Fibroblast of lung (primary cell): ENCODE measurements around the gene KCNG2. TPM values are rescaled to one million over a fixed set of nuclear protein-coding genes. Genes with fewer than 3 reads are reported as not detected.
A peak's percentile ranks its signal among the peaks of the same experiment; 100 is the strongest.

ENCODE experiments used
- DNase-seq, 2 donors: peaks; one replicate each; pipeline versions ENCODE4 v3.0.0 to v3.0.0-alpha.2; 2010; ENCODE audit warnings: low read depth in 2 of 2
- H2AFZ ChIP-seq: 2 replicates; pipeline ENCODE4 v1.5.1; 2012; ENCODE audit warnings: low read length, control low read depth, inconsistent platforms
- H3K27ac ChIP-seq: 2 replicates; pipeline ENCODE4 v1.5.1; 2011; ENCODE audit warnings: low read length, control low read depth; ENCODE audit not compliant: insufficient read depth
- H3K27me3 ChIP-seq: 2 replicates; pipeline ENCODE4 v1.5.1; 2011; ENCODE audit warnings: mild to moderate bottlenecking, low read length; ENCODE audit not compliant: control insufficient read depth, insufficient read depth
- H3K36me3 ChIP-seq: 2 replicates; pipeline ENCODE4 v1.5.1; 2011; ENCODE audit warnings: low read length; ENCODE audit not compliant: control insufficient read depth, insufficient read depth
- H3K4me1 ChIP-seq: 2 replicates; pipeline ENCODE4 v1.5.1; 2011; ENCODE audit warnings: low read length; ENCODE audit not compliant: control insufficient read depth, insufficient read depth; ENCODE audit errors: extremely low read depth
- H3K4me2 ChIP-seq: 2 replicates; pipeline ENCODE4 v1.5.1; 2011; ENCODE audit warnings: low read length, control low read depth; ENCODE audit not compliant: insufficient read depth; ENCODE audit errors: extremely low read depth
- H3K4me3 ChIP-seq, 4 experiments: fragments of 200-600 bp in 1 of 4; sonication (generic) in 1 of 4; replicated peaks in 1 of 4; 2 replicates each; pipeline ENCODE4 v1.5.1; 2011 to 2016; ENCODE audit warnings: low read length in 4 of 4, low read depth in 3 of 4, mild to moderate bottlenecking in 3 of 4, control low read depth in 2 of 4, inconsistent platforms in 1 of 4, mixed read lengths in 1 of 4; ENCODE audit not compliant: insufficient read depth in 1 of 4; ENCODE audit errors: control extremely low read depth in 1 of 4
- H3K79me2 ChIP-seq: 2 replicates; pipeline ENCODE4 v1.5.1; 2012; ENCODE audit warnings: mild to moderate bottlenecking, low read length, inconsistent platforms; ENCODE audit not compliant: control insufficient read depth, insufficient read depth
- H3K9ac ChIP-seq: 2 replicates; pipeline ENCODE4 v1.5.1; 2011; ENCODE audit warnings: mild to moderate bottlenecking, low read length, control low read depth; ENCODE audit not compliant: insufficient read depth
- H3K9me3 ChIP-seq: 2 replicates; pipeline ENCODE4 v1.5.1; 2012; ENCODE audit warnings: low read depth, low read length; ENCODE audit not compliant: control insufficient read depth, insufficient read depth
- H4K20me1 ChIP-seq: 2 replicates; pipeline ENCODE4 v1.5.1; 2011; ENCODE audit warnings: low read length; ENCODE audit not compliant: control insufficient read depth, insufficient read depth; ENCODE audit errors: extremely low read depth
- EZH2 ChIP-seq: IDR thresholded peaks from 2 replicates; pipeline ENCODE4 v1.5.1; 2012; ENCODE audit warnings: low read length, control low read depth, mild to moderate bottlenecking; ENCODE audit errors: missing control alignments
- polyA plus RNA-seq, 2 donors: library from polyadenylated mRNA; depleted of rRNA in 1 of 2; stranded (reverse) in 1 of 2; unstranded in 1 of 2; fragments of >200 nt; gene quantifications; 2 replicates each; pipeline ENCODE4 v1.2.1, GENCODE V29; 2011 to 2012; ENCODE audit warnings: missing spikeins in 1 of 2
- total RNA-seq: library from RNA; depleted of rRNA; stranded (reverse); fragments of >200 nt; gene quantifications from 2 replicates; pipeline ENCODE4 v1.2.1, GENCODE V29; 2014
- TF ChIP-seq, protein P1 (sequence below), 2 donors: IDR thresholded peaks in 1 of 2; conservative IDR thresholded peaks in 1 of 2; 1 replicate in 1 of 2; 2 replicates in 1 of 2; pipeline ENCODE4 v1.5.1; 2011 to 2012; ENCODE audit warnings: low read length in 2 of 2, control low read depth in 1 of 2, inconsistent platforms in 1 of 2, low read depth in 1 of 2, mild to moderate bottlenecking in 1 of 2

The KCNG2 gene
- total and polyA plus RNA-seq, 2 donors (not counting 1 experiment from before 2014, with no cell fraction given), result 0.42 to 10.1 TPM

DNA sequence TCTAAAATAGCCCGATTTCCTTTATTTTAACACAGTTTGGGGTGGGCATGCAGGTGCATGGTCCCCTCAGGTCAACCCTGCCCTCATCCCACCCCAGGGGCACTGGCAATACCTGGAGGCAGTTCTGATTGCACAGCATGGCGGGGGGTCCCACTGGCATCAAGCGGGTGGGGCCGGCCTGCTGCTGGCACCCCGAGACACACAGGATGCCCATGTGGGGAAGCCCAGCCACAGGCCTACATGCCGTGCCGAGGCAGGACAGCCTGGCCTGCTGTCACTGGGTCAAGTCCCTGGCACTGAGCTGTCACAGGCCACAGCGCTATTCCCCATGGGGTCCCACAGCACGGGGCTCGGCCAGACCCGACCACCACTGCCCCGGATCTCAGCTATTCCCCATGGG is 11.9 kb upstream of the KCNG2 start:
- H3K27ac ChIP-seq, result no peak overlapping the region
- no peaks in the 10 kb centered on the region for H3K79me2 ChIP-seq
- no peak overlapping the region for H3K9ac ChIP-seq
- TF ChIP-seq, protein P1, sequence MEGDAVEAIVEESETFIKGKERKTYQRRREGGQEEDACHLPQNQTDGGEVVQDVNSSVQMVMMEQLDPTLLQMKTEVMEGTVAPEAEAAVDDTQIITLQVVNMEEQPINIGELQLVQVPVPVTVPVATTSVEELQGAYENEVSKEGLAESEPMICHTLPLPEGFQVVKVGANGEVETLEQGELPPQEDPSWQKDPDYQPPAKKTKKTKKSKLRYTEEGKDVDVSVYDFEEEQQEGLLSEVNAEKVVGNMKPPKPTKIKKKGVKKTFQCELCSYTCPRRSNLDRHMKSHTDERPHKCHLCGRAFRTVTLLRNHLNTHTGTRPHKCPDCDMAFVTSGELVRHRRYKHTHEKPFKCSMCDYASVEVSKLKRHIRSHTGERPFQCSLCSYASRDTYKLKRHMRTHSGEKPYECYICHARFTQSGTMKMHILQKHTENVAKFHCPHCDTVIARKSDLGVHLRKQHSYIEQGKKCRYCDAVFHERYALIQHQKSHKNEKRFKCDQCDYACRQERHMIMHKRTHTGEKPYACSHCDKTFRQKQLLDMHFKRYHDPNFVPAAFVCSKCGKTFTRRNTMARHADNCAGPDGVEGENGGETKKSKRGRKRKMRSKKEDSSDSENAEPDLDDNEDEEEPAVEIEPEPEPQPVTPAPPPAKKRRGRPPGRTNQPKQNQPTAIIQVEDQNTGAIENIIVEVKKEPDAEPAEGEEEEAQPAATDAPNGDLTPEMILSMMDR (conservative IDR thresholded peaks at IDR 0.05 in 1 of 2, IDR thresholded peaks at IDR 0.05 in 1 of 2; ENCODE audit: low read depth in 1 of 2, low read length in 2 of 2), result no peak
- TF ChIP-seq EZH2, result no peak
- H3K4me3 ChIP-seq, result no peak overlapping the region
- H2AFZ ChIP-seq, result no peak overlapping the region
- H4K20me1 ChIP-seq, result no peaks in the 10 kb centered on the region
- no peaks in the 10 kb centered on the region for H3K9me3 ChIP-seq
- no peaks in the 10 kb centered on the region for H3K36me3 ChIP-seq
- DNase-seq, result no peak
- peaks cover 2% of the 10 kb centered on the region for H3K4me1 ChIP-seq
- peaks cover 20% of the 10 kb centered on the region for H3K27me3 ChIP-seq
- no peak overlapping the region for H3K4me2 ChIP-seq

DNA sequence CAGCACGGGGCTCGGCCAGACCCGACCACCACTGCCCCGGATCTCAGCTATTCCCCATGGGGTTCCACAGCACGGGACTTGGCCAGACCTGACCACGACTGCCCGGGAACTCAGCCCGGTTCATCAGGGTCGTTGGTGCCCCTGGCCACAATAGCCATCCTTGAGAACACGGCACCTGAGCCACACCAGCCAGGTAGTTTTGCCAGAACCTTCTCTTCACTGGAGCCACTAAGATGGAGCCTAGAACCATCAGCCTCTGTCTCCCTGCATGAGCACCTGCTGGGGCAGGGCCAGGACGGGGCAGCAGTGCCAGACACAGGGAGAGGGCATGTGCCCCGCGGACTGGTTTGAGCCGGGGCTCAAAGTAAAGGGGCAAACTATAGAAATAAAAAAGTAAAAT is 11.4 kb upstream of the KCNG2 start:
- TF ChIP-seq, protein P1 (conservative IDR thresholded peaks at IDR 0.05 in 1 of 2, IDR thresholded peaks at IDR 0.05 in 1 of 2; ENCODE audit: low read depth in 1 of 2, low read length in 2 of 2), result no peak
- TF ChIP-seq EZH2, result no peak
- Histone ChIP-seq H3K27me3 (peaks cover 20% of the 10 kb centered on the region), H3K79me2 (no peaks in the 10 kb centered on the region), H3K4me1 (peaks cover 5% of the 10 kb centered on the region), H3K9ac (no peak overlapping the region), H3K9me3 (no peaks in the 10 kb centered on the region), H4K20me1 (no peaks in the 10 kb centered on the region), H3K27ac (no peak overlapping the region), H3K36me3 (no peaks in the 10 kb centered on the region), H3K4me2 (no peak overlapping the region), H2AFZ (no peak overlapping the region), H3K4me3 (no peak overlapping the region)
- DNase-seq, result no peak

DNA sequence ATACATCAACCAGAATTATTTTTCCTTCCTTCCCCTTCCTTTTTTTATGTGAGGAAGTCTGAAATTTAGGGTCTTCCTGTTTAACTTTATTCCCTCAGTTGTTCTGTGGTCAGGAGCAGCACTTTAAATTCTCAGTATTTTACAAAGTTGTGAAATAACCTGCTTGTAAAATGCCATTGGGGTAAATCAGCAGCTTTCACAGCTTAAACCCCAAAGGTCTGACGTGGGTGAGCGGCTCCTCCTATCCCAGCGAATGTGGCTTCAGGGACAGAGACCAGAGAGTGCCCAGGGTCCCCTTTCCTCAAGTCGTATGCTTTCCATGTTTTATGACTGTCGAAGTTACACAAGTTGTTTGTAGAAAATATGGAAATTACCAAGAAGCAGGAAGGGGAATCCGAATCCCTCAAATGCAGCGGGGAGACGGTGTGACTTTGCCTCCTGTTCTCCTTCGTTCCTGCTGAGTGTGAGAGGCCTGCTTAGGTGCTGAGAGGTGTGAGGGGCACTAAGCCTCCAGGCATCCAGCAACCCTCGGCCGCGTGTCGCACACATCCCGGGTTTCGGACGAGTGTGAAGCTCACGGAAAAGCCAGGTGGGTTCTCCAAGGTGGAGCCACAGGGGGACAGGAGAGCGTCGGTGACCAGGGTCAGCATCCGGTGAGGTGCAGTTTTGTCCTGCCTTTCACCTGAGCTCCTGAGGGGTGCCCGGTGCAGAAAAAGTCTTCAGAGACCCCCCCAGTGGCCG is 10.8 kb upstream of the KCNG2 start:
- Histone ChIP-seq H3K36me3 (no peaks in the 10 kb centered on the region), H3K27me3 (peaks cover 20% of the 10 kb centered on the region), H3K4me3 (no peak overlapping the region), H3K9me3 (no peaks in the 10 kb centered on the region), H3K27ac (no peak overlapping the region), H3K4me2 (no peak overlapping the region), H2AFZ (no peak overlapping the region), H3K79me2 (no peaks in the 10 kb centered on the region), H3K9ac (no peak overlapping the region), H3K4me1 (peaks cover 8% of the 10 kb centered on the region), H4K20me1 (no peaks in the 10 kb centered on the region)
- peak in 1 of 2 donors; percentile 58 for DNase-seq
- TF ChIP-seq EZH2, result no peak
- TF ChIP-seq, protein P1 (conservative IDR thresholded peaks at IDR 0.05 in 1 of 2, IDR thresholded peaks at IDR 0.05 in 1 of 2; ENCODE audit: low read depth in 1 of 2, low read length in 2 of 2), result no peak
